ENCODE data around the gene MRPL42. TPM values are rescaled to one million over a fixed set of nuclear protein-coding genes. Genes with fewer than 3 reads are reported as not detected.

Gene MRPL42
- total RNA-seq, 1 experiment from 2014 or later: 180 TPM

- no peak for DNase-seq (ENCODE audit: extremely low read depth, low read depth)
Measured at GRCh38 chr12:93442411-93443340, 24.6 kb upstream of the MRPL42 start.

GRCh38 chr12:93443576-93443975 is 23.7 kb upstream of the MRPL42 start:
- DNase-seq (ENCODE audit: extremely low read depth, low read depth): no peak

GRCh38 chr12:93447555-93448290 is 19.6 kb upstream of the MRPL42 start:
- DNase-seq (ENCODE audit: extremely low read depth, low read depth): no peak

GRCh38 chr12:93448796-93449195 is 18.5 kb upstream of the MRPL42 start:
- DNase-seq (ENCODE audit: extremely low read depth, low read depth): no peak

GRCh38 chr12:93449277-93449676 is 18.0 kb upstream of the MRPL42 start:
- no peak for DNase-seq (ENCODE audit: extremely low read depth, low read depth)

GRCh38 chr12:93451423-93452158 is 15.7 kb upstream of the MRPL42 start:
- no peak for DNase-seq (ENCODE audit: extremely low read depth, low read depth)

GRCh38 chr12:93453633-93454032 is 13.7 kb upstream of the MRPL42 start:
- DNase-seq (ENCODE audit: extremely low read depth, low read depth): no peak

- no peak for DNase-seq (ENCODE audit: extremely low read depth, low read depth)
Measured at GRCh38 chr12:93456077-93456476, 11.2 kb upstream of the MRPL42 start.

- DNase-seq (ENCODE audit: extremely low read depth, low read depth): no peak
Measured at GRCh38 chr12:93459097-93459496, 8.2 kb upstream of the MRPL42 start.

- no peak for DNase-seq (ENCODE audit: extremely low read depth, low read depth)
Measured at GRCh38 chr12:93460003-93460402, 7.3 kb upstream of the MRPL42 start.

- no peak for DNase-seq (ENCODE audit: extremely low read depth, low read depth)
Measured at GRCh38 chr12:93460902-93461301, 6.4 kb upstream of the MRPL42 start.

GRCh38 chr12:93461503-93461902 is 5.8 kb upstream of the MRPL42 start:
- DNase-seq (ENCODE audit: extremely low read depth, low read depth): no peak

GRCh38 chr12:93465841-93466240 is 1.5 kb upstream of the MRPL42 start:
- DNase-seq (ENCODE audit: extremely low read depth, low read depth): no peak

GRCh38 chr12:93466625-93467350 is 526 bp upstream of the MRPL42 start:
- DNase-seq (ENCODE audit: extremely low read depth, low read depth): no peak

- DNase-seq (ENCODE audit: extremely low read depth, low read depth): no peak
Measured at GRCh38 chr12:93468008-93468371, 676 bp downstream of the MRPL42 start.

- no peak for DNase-seq (ENCODE audit: extremely low read depth, low read depth)
Measured at GRCh38 chr12:93469386-93469785, 2.1 kb downstream of the MRPL42 start.

- DNase-seq (ENCODE audit: extremely low read depth, low read depth): no peak
Measured at GRCh38 chr12:93476555-93476954, 9.2 kb downstream of the MRPL42 start.

GRCh38 chr12:93482721-93483120 is 15.4 kb downstream of the MRPL42 start:
- DNase-seq (ENCODE audit: extremely low read depth, low read depth): no peak

- DNase-seq (ENCODE audit: extremely low read depth, low read depth): no peak
Measured at GRCh38 chr12:93483151-93483807, 16.0 kb downstream of the MRPL42 start.
